ENCODE data around the gene NDUFAF5.

The NDUFAF5 gene

GRCh38 chr20:13739731-13740649 lies 44.8 kb upstream of the NDUFAF5 start:
- H3K36me3 ChIP-seq (ENCODE audit: low read length), result peaks cover 9% of the 10 kb centered on the region; the same call in 1 of the 2 replicates
- H3K4me3 ChIP-seq (ENCODE audit: insufficient read depth, low read length, poor library complexity, severe bottlenecking), result no peak overlapping the region
- no peak overlapping the region for H3K4me2 ChIP-seq (ENCODE audit: low read depth, low read length, poor library complexity, severe bottlenecking)
- H3K79me2 ChIP-seq (ENCODE audit: insufficient read depth, low read length), result no peaks in the 10 kb centered on the region
- H3K27ac ChIP-seq (ENCODE audit: low read depth, low read length), result no peak overlapping the region
- peaks cover 10% of the 10 kb centered on the region; the same call in 1 of the 2 replicates for H3K9me3 ChIP-seq (ENCODE audit: insufficient read depth, low read length)
- no peaks in the 10 kb centered on the region for H4K20me1 ChIP-seq (ENCODE audit: low read depth, low read length)
- TF ChIP-seq, protein P1, sequence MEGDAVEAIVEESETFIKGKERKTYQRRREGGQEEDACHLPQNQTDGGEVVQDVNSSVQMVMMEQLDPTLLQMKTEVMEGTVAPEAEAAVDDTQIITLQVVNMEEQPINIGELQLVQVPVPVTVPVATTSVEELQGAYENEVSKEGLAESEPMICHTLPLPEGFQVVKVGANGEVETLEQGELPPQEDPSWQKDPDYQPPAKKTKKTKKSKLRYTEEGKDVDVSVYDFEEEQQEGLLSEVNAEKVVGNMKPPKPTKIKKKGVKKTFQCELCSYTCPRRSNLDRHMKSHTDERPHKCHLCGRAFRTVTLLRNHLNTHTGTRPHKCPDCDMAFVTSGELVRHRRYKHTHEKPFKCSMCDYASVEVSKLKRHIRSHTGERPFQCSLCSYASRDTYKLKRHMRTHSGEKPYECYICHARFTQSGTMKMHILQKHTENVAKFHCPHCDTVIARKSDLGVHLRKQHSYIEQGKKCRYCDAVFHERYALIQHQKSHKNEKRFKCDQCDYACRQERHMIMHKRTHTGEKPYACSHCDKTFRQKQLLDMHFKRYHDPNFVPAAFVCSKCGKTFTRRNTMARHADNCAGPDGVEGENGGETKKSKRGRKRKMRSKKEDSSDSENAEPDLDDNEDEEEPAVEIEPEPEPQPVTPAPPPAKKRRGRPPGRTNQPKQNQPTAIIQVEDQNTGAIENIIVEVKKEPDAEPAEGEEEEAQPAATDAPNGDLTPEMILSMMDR (IDR thresholded peaks at IDR 0.05; ENCODE audit: insufficient read depth, low read length, poor library complexity, severe bottlenecking), result no peak
- TF ChIP-seq EZH2phosphoT487 (conservative IDR thresholded peaks at IDR 0.05; ENCODE audit: low read length), result no peak
- no peak overlapping the region for H2AFZ ChIP-seq (ENCODE audit: low read depth, low read length, severe bottlenecking)
- no peaks in the 10 kb centered on the region for H3K9me2 ChIP-seq (replicated peaks; ENCODE audit: insufficient read depth, low read length)
- no peaks in the 10 kb centered on the region for H3K27me3 ChIP-seq (ENCODE audit: low read length)
- no peak overlapping the region for H3K9ac ChIP-seq (ENCODE audit: low read length)
- no peaks in the 10 kb centered on the region for H3F3A ChIP-seq (ENCODE audit: insufficient read depth)

- Histone ChIP-seq H3K79me2 (ENCODE audit: insufficient read depth, low read length) (no peaks in the 10 kb centered on the region), H3K4me2 (ENCODE audit: low read depth, low read length, poor library complexity, severe bottlenecking) (no peak overlapping the region), H3K9me2 (replicated peaks; ENCODE audit: insufficient read depth, low read length) (no peaks in the 10 kb centered on the region), H3K27ac (ENCODE audit: low read depth, low read length) (no peak overlapping the region), H3K36me3 (ENCODE audit: low read length) (peaks cover 9% of the 10 kb centered on the region; the same call in 1 of the 2 replicates), H3K9ac (ENCODE audit: low read length) (no peak overlapping the region), H3K9me3 (ENCODE audit: insufficient read depth, low read length) (peaks cover 10% of the 10 kb centered on the region; the same call in 1 of the 2 replicates), H3F3A (ENCODE audit: insufficient read depth) (no peaks in the 10 kb centered on the region), H3K4me3 (ENCODE audit: insufficient read depth, low read length, poor library complexity, severe bottlenecking) (no peak overlapping the region), H2AFZ (ENCODE audit: low read depth, low read length, severe bottlenecking) (no peak overlapping the region), H4K20me1 (ENCODE audit: low read depth, low read length) (no peaks in the 10 kb centered on the region), H3K27me3 (ENCODE audit: low read length) (no peaks in the 10 kb centered on the region)
- no peak for TF ChIP-seq EZH2phosphoT487 (conservative IDR thresholded peaks at IDR 0.05; ENCODE audit: low read length)
- TF ChIP-seq, protein P1 (IDR thresholded peaks at IDR 0.05; ENCODE audit: insufficient read depth, low read length, poor library complexity, severe bottlenecking), result no peak
These were observed 42.9 kb upstream of the NDUFAF5 start for GRCh38 chr20:13741879-13742278.

DNA sequence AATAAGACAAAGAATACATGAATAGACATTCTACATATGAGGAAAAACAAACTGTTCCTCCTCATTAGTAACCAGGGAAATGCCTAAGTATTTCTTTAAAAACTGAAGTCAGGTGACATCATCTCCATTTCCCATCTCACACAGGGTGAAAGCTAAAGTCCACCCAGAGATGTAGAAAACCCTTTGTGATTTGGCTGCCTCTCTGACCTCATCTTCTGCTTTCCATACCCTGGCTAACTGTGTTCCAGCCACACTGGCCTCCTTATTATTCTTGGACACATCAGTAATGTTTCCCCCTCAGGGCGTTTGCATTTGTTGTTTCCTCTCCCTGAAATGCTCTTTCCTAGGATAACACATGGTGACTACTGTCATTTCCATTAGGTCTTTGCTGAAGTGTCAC lies 40.5 kb upstream of the NDUFAF5 start:
- Histone ChIP-seq H3K4me3 (ENCODE audit: insufficient read depth, low read length, poor library complexity, severe bottlenecking) (no peak overlapping the region), H3F3A (ENCODE audit: insufficient read depth) (no peaks in the 10 kb centered on the region), H2AFZ (ENCODE audit: low read depth, low read length, severe bottlenecking) (no peak overlapping the region), H3K9ac (ENCODE audit: low read length) (no peak overlapping the region), H3K79me2 (ENCODE audit: insufficient read depth, low read length) (no peaks in the 10 kb centered on the region), H3K27me3 (ENCODE audit: low read length) (no peaks in the 10 kb centered on the region), H3K36me3 (ENCODE audit: low read length) (peaks cover 9% of the 10 kb centered on the region; the same call in 1 of the 2 replicates), H3K9me2 (replicated peaks; ENCODE audit: insufficient read depth, low read length) (no peaks in the 10 kb centered on the region), H3K27ac (ENCODE audit: low read depth, low read length) (no peak overlapping the region), H4K20me1 (ENCODE audit: low read depth, low read length) (no peaks in the 10 kb centered on the region), H3K4me2 (ENCODE audit: low read depth, low read length, poor library complexity, severe bottlenecking) (no peak overlapping the region), H3K9me3 (ENCODE audit: insufficient read depth, low read length) (peaks cover 10% of the 10 kb centered on the region; the same call in 1 of the 2 replicates)
- TF ChIP-seq, protein P1 (IDR thresholded peaks at IDR 0.05; ENCODE audit: insufficient read depth, low read length, poor library complexity, severe bottlenecking), result no peak
- no peak for TF ChIP-seq EZH2phosphoT487 (conservative IDR thresholded peaks at IDR 0.05; ENCODE audit: low read length)

All from SU-DHL-6 (cell line).